Glutamatergic neuron (in vitro differentiated cells): Measurements from ENCODE around the gene STAT5B. TPM values are rescaled to one million over a fixed set of nuclear protein-coding genes. Genes with fewer than 3 reads are reported as not detected.

ENCODE experiments used
- DNase-seq: peaks from one replicate; pipeline ENCODE4 v3.0.0; 2022
- H3K27ac Mint-ChIP-seq: one replicate; pipeline ENCODE4 v1.8.0; 2020; ENCODE audit warnings: mild to moderate bottlenecking, mixed read lengths, inconsistent platforms; ENCODE audit not compliant: unreplicated experiment
- H3K27me3 Mint-ChIP-seq: one replicate; pipeline ENCODE4 v1.8.0; 2020; ENCODE audit warnings: mild to moderate bottlenecking, moderate library complexity, mixed read lengths, inconsistent platforms; ENCODE audit not compliant: unreplicated experiment
- H3K36me3 Mint-ChIP-seq: one replicate; pipeline ENCODE4 v1.8.0; 2020; ENCODE audit warnings: mild to moderate bottlenecking, mixed read lengths, inconsistent platforms; ENCODE audit not compliant: unreplicated experiment
- H3K4me1 Mint-ChIP-seq: one replicate; pipeline ENCODE4 v1.8.0; 2020; ENCODE audit warnings: mild to moderate bottlenecking, low read depth, mixed read lengths, inconsistent platforms; ENCODE audit not compliant: unreplicated experiment
- H3K4me3 Mint-ChIP-seq: one replicate; pipeline ENCODE4 v1.8.0; 2020; ENCODE audit warnings: mild to moderate bottlenecking, mixed read lengths, inconsistent platforms; ENCODE audit not compliant: unreplicated experiment
- H3K9me3 Mint-ChIP-seq: one replicate; pipeline ENCODE4 v1.8.0; 2020; ENCODE audit warnings: mild to moderate bottlenecking, moderate library complexity, mixed read lengths, inconsistent platforms; ENCODE audit not compliant: unreplicated experiment
- total RNA-seq: library from RNA; stranded (reverse); fragmentation: NEBNext Ultra II Directional; extraction: Animal tissue kit (Norgen Biotek cat#: 25700); gene quantifications from one replicate; pipeline ENCODE4 v1.2.1, GENCODE V29; 2021; ENCODE audit not compliant: unreplicated experiment
- TF ChIP-seq, protein P1 (sequence below): fragments of 200-600 bp; sonication (generic); IDR thresholded peaks from one replicate; pipeline ENCODE4 v1.5.0; 2021; ENCODE audit not compliant: partially characterized antibody, unreplicated experiment

Gene STAT5B
- total RNA-seq, 1 donor from 2014 or later = 31.9 TPM

- peaks cover 7% of the 10 kb centered on the region for H3K36me3 Mint-ChIP-seq
- DNase-seq = peak; percentile 87
- peak overlapping the region; percentile 84 for H3K27ac Mint-ChIP-seq
- peaks cover 9% of the 10 kb centered on the region for H3K9me3 Mint-ChIP-seq
- peak overlapping the region; percentile 90 for H3K4me3 Mint-ChIP-seq
- TF ChIP-seq, protein P1, sequence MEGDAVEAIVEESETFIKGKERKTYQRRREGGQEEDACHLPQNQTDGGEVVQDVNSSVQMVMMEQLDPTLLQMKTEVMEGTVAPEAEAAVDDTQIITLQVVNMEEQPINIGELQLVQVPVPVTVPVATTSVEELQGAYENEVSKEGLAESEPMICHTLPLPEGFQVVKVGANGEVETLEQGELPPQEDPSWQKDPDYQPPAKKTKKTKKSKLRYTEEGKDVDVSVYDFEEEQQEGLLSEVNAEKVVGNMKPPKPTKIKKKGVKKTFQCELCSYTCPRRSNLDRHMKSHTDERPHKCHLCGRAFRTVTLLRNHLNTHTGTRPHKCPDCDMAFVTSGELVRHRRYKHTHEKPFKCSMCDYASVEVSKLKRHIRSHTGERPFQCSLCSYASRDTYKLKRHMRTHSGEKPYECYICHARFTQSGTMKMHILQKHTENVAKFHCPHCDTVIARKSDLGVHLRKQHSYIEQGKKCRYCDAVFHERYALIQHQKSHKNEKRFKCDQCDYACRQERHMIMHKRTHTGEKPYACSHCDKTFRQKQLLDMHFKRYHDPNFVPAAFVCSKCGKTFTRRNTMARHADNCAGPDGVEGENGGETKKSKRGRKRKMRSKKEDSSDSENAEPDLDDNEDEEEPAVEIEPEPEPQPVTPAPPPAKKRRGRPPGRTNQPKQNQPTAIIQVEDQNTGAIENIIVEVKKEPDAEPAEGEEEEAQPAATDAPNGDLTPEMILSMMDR = peak; percentile 90
- H3K4me1 Mint-ChIP-seq = peaks cover 11% of the 10 kb centered on the region
- H3K27me3 Mint-ChIP-seq = peaks cover 23% of the 10 kb centered on the region
These were observed 92.2 kb downstream of the STAT5B start for GRCh38 chr17:42183741-42184711.

DNA sequence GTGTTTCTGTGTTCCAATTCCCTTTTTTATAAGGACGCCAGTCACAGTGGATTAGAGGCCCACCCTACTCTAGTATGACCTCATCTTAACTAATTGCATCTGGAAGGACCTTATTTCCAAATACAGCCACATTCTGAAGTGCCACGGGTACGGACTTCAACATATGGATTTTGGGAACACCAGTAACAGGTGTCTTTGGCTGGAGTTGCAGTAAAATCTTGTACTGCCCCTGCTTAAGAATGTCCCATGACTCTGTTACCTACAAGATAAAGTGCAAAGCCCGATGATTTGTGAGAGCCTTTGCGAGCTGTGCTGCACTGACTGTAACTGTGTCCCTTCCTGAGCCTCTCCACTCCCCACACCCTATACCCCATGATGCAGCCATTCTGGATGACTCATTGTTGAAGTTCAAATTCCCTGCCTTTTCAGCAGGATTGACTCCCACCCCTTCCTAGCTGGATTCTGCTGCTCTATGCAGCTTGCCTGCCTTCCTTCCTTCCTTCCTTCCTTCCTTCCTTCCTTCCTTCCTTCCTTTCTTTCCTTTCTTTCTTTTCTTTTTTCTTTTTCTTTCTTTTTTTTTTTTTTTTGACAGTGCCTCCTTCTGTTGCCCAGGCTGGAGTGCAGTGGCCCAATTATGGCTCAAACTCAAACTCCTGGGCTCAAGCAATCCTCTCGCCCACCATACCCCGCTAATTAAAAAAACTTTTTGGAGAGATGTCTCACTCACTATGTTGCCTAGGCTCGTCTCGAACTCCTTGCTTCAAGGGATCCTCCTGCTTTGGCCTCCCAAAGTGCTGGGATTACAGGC is 93.1 kb downstream of the STAT5B start:
- H3K27ac Mint-ChIP-seq = no peak overlapping the region
- H3K4me1 Mint-ChIP-seq = peaks cover 11% of the 10 kb centered on the region
- peaks cover 9% of the 10 kb centered on the region for H3K9me3 Mint-ChIP-seq
- H3K27me3 Mint-ChIP-seq = peaks cover 23% of the 10 kb centered on the region
- peaks cover 7% of the 10 kb centered on the region for H3K36me3 Mint-ChIP-seq
- TF ChIP-seq, protein P1 = no peak
- no peak for DNase-seq
- peak overlapping the region; percentile 90 for H3K4me3 Mint-ChIP-seq

GRCh38 chr17:42181851-42182207 is 94.4 kb downstream of the STAT5B start:
- Mint-ChIP-seq H3K9me3 (peaks cover 9% of the 10 kb centered on the region), H3K4me1 (peaks cover 11% of the 10 kb centered on the region)

GRCh38 chr17:42180922-42181850 is 95.0 kb downstream of the STAT5B start, which contains the start of gene KCNH4:
KCNH4 (minus strand) TSS chr17:42181142; CDS start chr17:42180945, 197 bp downstream.
- H3K36me3 Mint-ChIP-seq = peaks cover 7% of the 10 kb centered on the region
- H3K4me3 Mint-ChIP-seq = peak within 1 kb of the TSS; percentile 63
- H3K27ac Mint-ChIP-seq = no peak within 1 kb of the TSS
- peaks cover 11% of the 10 kb centered on the region for H3K4me1 Mint-ChIP-seq
- peaks cover 9% of the 10 kb centered on the region for H3K9me3 Mint-ChIP-seq
- peak; percentile 82 for DNase-seq
- peaks cover 25% of the 10 kb centered on the region for H3K27me3 Mint-ChIP-seq
- TF ChIP-seq, protein P1 = peak; percentile 32

More at GRCh38 chr17:42181851-42182207, 94.4 kb downstream of the STAT5B start:
- Mint-ChIP-seq H3K4me3 (peak overlapping the region; percentile 38), H3K27me3 (peaks cover 25% of the 10 kb centered on the region), H3K27ac (no peak overlapping the region), H3K36me3 (peaks cover 7% of the 10 kb centered on the region)
- TF ChIP-seq, protein P1 = no peak
- no peak for DNase-seq
